ENCODE data around the gene MAN1A1. TPM values are rescaled to one million over a fixed set of nuclear protein-coding genes. Genes with fewer than 3 reads are reported as not detected.
A peak's percentile ranks its signal among the peaks of the same experiment; 100 is the strongest.
"Not testable (repeated sequence)": the region's sequence is repeated elsewhere in the genome, so short reads cannot be mapped to it uniquely, and the experiment has no call there.

MAN1A1 gene
- total and polyA plus RNA-seq, 2 experiments from 2014 or later = 2.0 to 8.7 TPM

GRCh38 chr6:119157506-119157815 is 192.1 kb downstream of the MAN1A1 start (continued):
- TF ChIP-seq ZNF462 (CRISPR knock-in tag; IDR thresholded peaks at IDR 0.05) = no peak

DNA sequence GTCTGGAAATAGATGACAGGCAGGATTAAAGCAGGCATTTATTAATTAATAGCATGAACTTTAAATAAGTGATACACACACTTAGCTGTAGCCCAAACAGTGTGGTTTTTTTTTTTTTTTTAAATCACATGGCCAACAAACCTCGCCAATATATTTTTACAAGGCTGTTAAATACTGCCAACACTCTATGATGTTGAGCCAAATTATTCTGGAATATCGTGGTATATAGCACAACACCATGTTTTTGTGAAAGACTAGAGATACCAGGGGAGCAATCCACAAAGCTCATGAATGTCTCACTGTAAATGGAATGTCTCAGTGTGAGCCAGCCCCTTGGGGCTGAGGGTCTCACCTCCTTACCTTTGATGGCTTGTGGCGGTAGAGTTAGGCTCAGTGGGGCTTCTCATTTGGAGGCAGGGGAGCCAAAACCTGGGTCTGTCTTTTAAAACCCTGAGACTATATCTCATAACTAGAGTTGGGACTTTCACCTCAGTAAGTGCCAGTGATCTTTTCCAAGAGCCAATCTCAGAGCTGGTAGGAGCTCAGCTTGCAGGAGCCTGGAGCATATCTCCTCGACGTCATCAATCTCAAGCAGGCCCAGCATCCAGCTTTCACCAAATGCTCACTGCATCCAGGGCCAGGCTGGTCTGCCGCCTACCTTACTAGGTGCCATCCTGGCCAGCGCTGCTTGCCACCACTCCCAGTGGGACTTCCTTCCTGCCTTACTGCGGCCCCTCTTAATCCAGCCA is 192.6 kb downstream of the MAN1A1 start:
- no peaks in the 10 kb centered on the region for H3K4me1 Mint-ChIP-seq
- DNase-seq (ENCODE audit: low spot score) = no peak
- H4K20me1 ChIP-seq (replicated peaks; ENCODE audit: insufficient read depth) = no peaks in the 10 kb centered on the region
- 0 out of 2 replicates have a peak overlapping the region, but pooled peaks have one; percentile 32 for H2AFZ ChIP-seq
- no peaks in the 10 kb centered on the region for H3K36me3 Mint-ChIP-seq (ENCODE audit: low read depth)
- H3K27me3 Mint-ChIP-seq (ENCODE audit: insufficient read depth, low read depth, poor library complexity) = no peaks in the 10 kb centered on the region
- no peaks in the 10 kb centered on the region for H3K4me1 ChIP-seq (ENCODE audit: insufficient read depth)
- H3K79me2 ChIP-seq (replicated peaks; ENCODE audit: insufficient read depth) = no peaks in the 10 kb centered on the region
- no peaks in the 10 kb centered on the region for H3K9me3 Mint-ChIP-seq
- H3F3A ChIP-seq (replicated peaks; ENCODE audit: low read depth) = no peaks in the 10 kb centered on the region
- H3K9me2 ChIP-seq (ENCODE audit: insufficient read depth) = 0 out of 2 replicates have a peak, but pooled peaks cover 4% of the 10 kb centered on the region
- H3K27me3 ChIP-seq (ENCODE audit: insufficient read depth) = no peaks in the 10 kb centered on the region
- H3K4me3 ChIP-seq = no peak overlapping the region
- H3K4me3 Mint-ChIP-seq = no peak overlapping the region
- H3K4me2 ChIP-seq = no peak overlapping the region
- H3K27ac Mint-ChIP-seq = no peak overlapping the region
- ATAC-seq = no peak
- no peaks in the 10 kb centered on the region for H3K36me3 ChIP-seq (ENCODE audit: insufficient read depth)
- no peak overlapping the region for H3K27ac ChIP-seq (ENCODE audit: low read depth)
- no peak for TF ChIP-seq NANOG (IDR thresholded peaks at IDR 0.05; ENCODE audit: borderline replicate concordance)
- TF ChIP-seq JUNB (IDR thresholded peaks at IDR 0.05; ENCODE audit: unreplicated experiment) = no peak
- TF ChIP-seq STAT1 (IDR thresholded peaks at IDR 0.05; ENCODE audit: unreplicated experiment) = no peak
- TF ChIP-seq ZNF331 (CRISPR knock-in tag; IDR thresholded peaks at IDR 0.05; ENCODE audit: low read depth) = no peak
- no peak for TF ChIP-seq REST (IDR thresholded peaks at IDR 0.05; ENCODE audit: unreplicated experiment)
- no peak for TF ChIP-seq EZH2 (IDR thresholded peaks at IDR 0.05; ENCODE audit: low read depth, unreplicated experiment)

- H3K27me3 ChIP-seq (ENCODE audit: insufficient read depth); H3K4me3 Mint-ChIP-seq; H2AFZ ChIP-seq; ATAC-seq; H3K4me1 ChIP-seq (ENCODE audit: insufficient read depth); H3K27ac ChIP-seq (ENCODE audit: low read depth); H3F3A ChIP-seq (replicated peaks; ENCODE audit: low read depth); H3K27ac Mint-ChIP-seq; H3K36me3 ChIP-seq (ENCODE audit: insufficient read depth); H3K79me2 ChIP-seq (replicated peaks; ENCODE audit: insufficient read depth); H3K9me3 Mint-ChIP-seq; H3K4me3 ChIP-seq; H3K4me1 Mint-ChIP-seq; H3K36me3 Mint-ChIP-seq (ENCODE audit: low read depth); H4K20me1 ChIP-seq (replicated peaks; ENCODE audit: insufficient read depth); DNase-seq (ENCODE audit: low spot score); H3K27me3 Mint-ChIP-seq (ENCODE audit: insufficient read depth, low read depth, poor library complexity); H3K4me2 ChIP-seq; H3K9me2 ChIP-seq (ENCODE audit: insufficient read depth): not testable (repeated sequence)
Observed at GRCh38 chr6:119156082-119156481, 193.5 kb downstream of the MAN1A1 start.
